PFSK-1 (cell line): ENCODE results near the gene RER1. TPM values are rescaled to one million over a fixed set of nuclear protein-coding genes. Genes with fewer than 3 reads are reported as not detected.

Experiments used
- FOXP2 ChIP-seq: optimal IDR thresholded peaks from 2 replicates; pipeline ENCODE3; 2011; ENCODE audit warnings: borderline replicate concordance, control low read depth, inconsistent platforms; ENCODE audit not compliant: insufficient read depth; ENCODE audit errors: extremely low read length, extremely low read depth
- POLR2AphosphoS5 ChIP-seq: IDR thresholded peaks from 2 replicates; pipeline ENCODE4 v1.6.1; 2012; ENCODE audit warnings: low read depth, mild to moderate bottlenecking, control low read depth, low read length, moderate library complexity
- SIN3A ChIP-seq: IDR thresholded peaks from 2 replicates; pipeline ENCODE4 v1.6.1; 2012; ENCODE audit warnings: mild to moderate bottlenecking, low read length, moderate library complexity, borderline replicate concordance; ENCODE audit not compliant: insufficient read depth
- TAF1 ChIP-seq: IDR thresholded peaks from 2 replicates; pipeline ENCODE4 v1.6.1; 2012; ENCODE audit warnings: low read length, control low read depth, borderline replicate concordance; ENCODE audit not compliant: insufficient read depth
- polyA plus RNA-seq: library from polyadenylated mRNA; unstranded; fragments of >200 nt; gene quantifications from one replicate; pipeline ENCODE4 v1.2.1, GENCODE V29; 2012; ENCODE audit warnings: low read depth, missing spikeins; ENCODE audit not compliant: insufficient read length
- TF ChIP-seq, protein P1 (sequence below), 2 experiments: IDR thresholded peaks; 2 replicates each; pipeline versions ENCODE4 v1.6.1 to v1.8.0; 2011 to 2012; ENCODE audit warnings: low read depth in 2 of 2, low read length in 2 of 2, control low read depth in 1 of 2, inconsistent platforms in 1 of 2, mild to moderate bottlenecking in 1 of 2, moderate library complexity in 1 of 2; ENCODE audit not compliant: insufficient read depth in 1 of 2

RER1 gene, protein sequence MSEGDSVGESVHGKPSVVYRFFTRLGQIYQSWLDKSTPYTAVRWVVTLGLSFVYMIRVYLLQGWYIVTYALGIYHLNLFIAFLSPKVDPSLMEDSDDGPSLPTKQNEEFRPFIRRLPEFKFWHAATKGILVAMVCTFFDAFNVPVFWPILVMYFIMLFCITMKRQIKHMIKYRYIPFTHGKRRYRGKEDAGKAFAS
- 144 TPM for polyA plus RNA-seq

DNA sequence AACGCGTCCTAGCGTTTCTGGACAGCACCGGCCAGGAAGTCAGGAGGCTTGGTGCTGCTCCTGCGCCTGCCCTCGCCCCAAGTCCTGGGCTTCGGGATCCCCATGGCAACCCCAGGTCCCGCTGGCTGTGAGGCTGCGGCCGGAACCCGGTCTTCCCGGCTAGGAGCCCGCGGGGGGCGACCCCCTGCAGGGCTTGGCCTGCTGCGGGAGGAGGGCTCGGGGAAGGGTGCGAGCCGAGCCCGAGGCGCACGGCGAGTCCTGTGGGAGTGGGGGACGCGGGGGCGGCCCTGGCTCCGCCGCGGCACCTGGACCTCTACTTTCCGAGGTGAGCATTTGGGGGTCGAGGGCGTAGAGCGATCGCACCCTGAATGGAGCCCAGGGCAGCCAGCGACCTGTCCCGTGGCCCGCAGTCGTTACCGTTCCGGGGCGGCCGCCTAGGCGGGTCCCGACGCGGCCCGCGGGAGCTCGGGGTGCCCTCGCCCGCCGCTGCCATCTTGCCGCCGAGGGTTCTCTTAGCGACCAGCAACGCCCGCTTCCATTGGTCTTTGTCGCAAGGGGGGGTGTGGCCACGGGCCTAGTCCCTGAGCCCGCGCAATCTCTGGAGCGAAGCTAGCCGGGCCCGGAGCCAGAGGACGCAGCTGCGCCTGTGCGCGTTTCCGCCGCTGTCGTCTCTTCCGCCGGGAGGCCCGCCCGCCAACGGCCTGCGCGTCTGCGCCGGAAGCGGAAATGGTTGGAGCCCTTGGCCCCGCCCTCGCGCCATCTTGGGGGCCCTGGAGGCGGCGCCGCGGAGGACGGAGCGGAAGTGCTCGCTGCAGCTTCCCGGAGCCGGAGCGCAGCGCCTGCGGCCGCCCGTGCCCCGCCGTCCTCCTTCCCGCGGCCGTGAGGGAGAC is at the start of gene RER1, which contains the start of gene MORN1:
RER1 (plus strand) TSS at position 801 of the 890 bp plus-strand sequence. CDS start 3,950 bp downstream, outside the sequence.
MORN1 (minus strand) TSS at position 514 of the 890 bp plus-strand sequence; CDS start at position 493, 21 bp downstream.
- TF ChIP-seq TAF1 (peak; percentile 57), FOXP2 (peak; percentile 74), SIN3A (peak; percentile 20; the same call in 1 of the 2 replicates), POLR2AphosphoS5 (peak; percentile 84)
- TF ChIP-seq, protein P1, sequence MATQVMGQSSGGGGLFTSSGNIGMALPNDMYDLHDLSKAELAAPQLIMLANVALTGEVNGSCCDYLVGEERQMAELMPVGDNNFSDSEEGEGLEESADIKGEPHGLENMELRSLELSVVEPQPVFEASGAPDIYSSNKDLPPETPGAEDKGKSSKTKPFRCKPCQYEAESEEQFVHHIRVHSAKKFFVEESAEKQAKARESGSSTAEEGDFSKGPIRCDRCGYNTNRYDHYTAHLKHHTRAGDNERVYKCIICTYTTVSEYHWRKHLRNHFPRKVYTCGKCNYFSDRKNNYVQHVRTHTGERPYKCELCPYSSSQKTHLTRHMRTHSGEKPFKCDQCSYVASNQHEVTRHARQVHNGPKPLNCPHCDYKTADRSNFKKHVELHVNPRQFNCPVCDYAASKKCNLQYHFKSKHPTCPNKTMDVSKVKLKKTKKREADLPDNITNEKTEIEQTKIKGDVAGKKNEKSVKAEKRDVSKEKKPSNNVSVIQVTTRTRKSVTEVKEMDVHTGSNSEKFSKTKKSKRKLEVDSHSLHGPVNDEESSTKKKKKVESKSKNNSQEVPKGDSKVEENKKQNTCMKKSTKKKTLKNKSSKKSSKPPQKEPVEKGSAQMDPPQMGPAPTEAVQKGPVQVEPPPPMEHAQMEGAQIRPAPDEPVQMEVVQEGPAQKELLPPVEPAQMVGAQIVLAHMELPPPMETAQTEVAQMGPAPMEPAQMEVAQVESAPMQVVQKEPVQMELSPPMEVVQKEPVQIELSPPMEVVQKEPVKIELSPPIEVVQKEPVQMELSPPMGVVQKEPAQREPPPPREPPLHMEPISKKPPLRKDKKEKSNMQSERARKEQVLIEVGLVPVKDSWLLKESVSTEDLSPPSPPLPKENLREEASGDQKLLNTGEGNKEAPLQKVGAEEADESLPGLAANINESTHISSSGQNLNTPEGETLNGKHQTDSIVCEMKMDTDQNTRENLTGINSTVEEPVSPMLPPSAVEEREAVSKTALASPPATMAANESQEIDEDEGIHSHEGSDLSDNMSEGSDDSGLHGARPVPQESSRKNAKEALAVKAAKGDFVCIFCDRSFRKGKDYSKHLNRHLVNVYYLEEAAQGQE (IDR thresholded peaks at IDR 0.05; ENCODE audit: insufficient read depth in 1 of 2, low read depth in 2 of 2, low read length in 2 of 2), result 0 out of 4 replicates have a peak, but pooled peaks of 1 of the 2 experiments have one; percentile 17

DNA sequence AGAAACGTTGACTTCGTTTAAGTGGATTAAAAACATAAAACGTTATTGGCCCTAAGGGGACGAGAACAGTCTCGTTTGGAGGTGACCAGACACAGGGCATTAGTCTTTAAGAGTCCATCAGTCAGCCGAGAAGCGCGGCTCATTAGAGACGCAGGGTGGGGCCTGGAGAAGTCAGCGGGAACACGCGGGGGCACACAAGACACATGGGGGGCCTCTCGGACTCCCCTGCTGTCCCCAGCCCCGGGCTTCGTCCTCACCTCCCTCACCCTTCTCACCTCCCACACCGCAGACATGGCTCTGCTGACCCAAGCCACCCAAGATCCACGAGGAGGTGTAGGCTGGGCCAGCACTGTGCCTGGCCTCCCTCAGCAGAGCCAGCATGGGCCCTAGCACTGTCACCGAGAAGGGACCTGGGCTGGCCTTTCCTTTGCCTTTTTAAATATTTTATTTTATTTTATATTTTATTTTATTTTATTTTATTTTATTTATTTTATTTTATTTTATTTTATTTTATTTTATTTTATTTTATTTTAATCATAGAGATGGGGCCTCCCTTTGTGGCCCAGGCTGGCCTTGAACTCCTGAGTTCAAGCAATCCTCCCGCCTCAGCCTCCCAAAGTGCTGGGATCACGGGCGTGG is 49.1 kb upstream of the RER1 start:
- TF ChIP-seq POLR2AphosphoS5 (no peak), TAF1 (no peak), SIN3A (no peak), FOXP2 (no peak)
- TF ChIP-seq, protein P1 (IDR thresholded peaks at IDR 0.05; ENCODE audit: insufficient read depth in 1 of 2, low read depth in 2 of 2, low read length in 2 of 2), result no peak

DNA sequence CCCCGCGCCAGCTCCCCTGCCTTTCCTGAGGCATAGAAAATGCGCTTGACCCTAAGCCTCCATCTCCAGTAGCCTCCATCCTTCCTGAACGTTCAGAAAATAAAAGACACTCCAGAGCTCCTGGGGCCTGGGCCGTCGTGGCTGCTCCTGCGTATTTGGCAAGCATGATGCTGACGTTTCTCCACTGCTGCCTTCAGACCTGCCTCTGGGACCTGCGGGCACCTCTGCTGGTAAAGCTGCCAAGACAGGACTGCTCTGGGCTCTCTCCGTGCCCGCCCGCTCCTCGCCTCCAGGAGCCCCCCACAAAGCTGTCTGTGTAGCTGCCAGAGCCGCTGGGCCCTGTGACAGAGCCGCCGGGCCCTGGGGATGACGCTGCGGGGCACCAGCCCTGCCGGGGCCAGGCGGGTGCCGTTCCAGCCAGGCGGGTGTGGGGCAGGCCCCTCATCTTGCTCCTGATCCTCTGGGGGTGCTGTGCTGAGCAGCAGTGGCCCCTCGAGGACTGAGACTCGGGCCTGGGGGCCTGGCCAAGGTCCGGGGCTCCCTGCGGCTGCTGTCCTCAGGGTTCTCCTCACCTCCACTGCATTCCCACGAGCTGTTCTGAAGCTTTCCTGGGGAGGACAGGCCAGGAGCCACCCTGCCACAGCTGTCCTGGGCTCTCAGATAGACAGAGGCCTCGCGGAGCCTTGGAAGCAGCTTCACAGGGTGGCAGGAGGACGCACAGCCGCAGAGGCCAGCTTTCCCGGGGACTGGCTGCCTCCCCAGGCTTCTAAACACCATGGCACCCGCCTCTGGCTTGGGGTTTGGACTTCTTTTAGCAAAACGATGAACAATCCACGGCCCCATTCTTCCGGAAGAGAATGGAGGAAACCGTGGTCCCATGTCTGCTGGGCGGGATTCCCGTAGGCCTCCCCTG is 48.4 kb upstream of the RER1 start:
- TF ChIP-seq, protein P1 (IDR thresholded peaks at IDR 0.05; ENCODE audit: insufficient read depth in 1 of 2, low read depth in 2 of 2, low read length in 2 of 2), result no peak
- TF ChIP-seq TAF1 (no peak), POLR2AphosphoS5 (no peak), SIN3A (no peak), FOXP2 (no peak)

DNA sequence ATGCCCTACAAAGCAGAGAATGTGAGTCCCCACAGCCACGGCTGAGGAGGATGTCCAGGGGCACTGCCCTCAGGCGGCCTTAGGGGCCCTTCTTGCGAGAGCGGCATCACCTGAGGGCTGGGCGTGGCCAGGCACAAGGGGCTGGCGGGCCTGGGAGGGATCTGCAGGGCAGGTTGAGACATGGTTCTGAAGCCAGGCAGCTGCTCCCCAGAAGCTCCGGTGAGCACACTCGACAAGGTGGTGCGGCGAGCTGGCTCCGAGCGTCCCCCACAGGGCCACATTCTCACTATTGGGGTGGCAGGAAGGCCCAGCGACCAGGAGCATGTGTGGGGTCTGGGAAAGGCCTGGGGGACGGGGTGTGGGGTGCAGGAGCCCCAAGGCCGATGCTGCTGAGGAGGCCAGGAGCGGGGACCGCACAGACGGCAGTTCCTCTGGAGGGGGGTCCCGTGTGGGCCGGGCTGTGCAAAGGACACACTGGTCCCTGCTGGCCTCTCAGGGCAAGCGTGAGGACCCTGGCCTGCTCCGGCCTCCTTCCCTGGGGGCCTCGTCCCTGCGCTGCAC is 47.4 kb upstream of the RER1 start:
- no peak for TF ChIP-seq SIN3A
- TF ChIP-seq FOXP2, result no peak
- TF ChIP-seq, protein P1 (IDR thresholded peaks at IDR 0.05; ENCODE audit: insufficient read depth in 1 of 2, low read depth in 2 of 2, low read length in 2 of 2), result no peak
- TF ChIP-seq POLR2AphosphoS5, result no peak
- TF ChIP-seq TAF1, result no peak
